ENCODE results near the gene UBAC2. TPM values are rescaled to one million over a fixed set of nuclear protein-coding genes. Genes with fewer than 3 reads are reported as not detected.

Gene UBAC2, protein sequence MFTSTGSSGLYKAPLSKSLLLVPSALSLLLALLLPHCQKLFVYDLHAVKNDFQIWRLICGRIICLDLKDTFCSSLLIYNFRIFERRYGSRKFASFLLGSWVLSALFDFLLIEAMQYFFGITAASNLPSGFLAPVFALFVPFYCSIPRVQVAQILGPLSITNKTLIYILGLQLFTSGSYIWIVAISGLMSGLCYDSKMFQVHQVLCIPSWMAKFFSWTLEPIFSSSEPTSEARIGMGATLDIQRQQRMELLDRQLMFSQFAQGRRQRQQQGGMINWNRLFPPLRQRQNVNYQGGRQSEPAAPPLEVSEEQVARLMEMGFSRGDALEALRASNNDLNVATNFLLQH
- 76.7 and 115 TPM in 2 replicates for total RNA-seq (2014; rRNA removed; shearing (Covaris generic); ENCODE audit: low replicate concordance)

DNA sequence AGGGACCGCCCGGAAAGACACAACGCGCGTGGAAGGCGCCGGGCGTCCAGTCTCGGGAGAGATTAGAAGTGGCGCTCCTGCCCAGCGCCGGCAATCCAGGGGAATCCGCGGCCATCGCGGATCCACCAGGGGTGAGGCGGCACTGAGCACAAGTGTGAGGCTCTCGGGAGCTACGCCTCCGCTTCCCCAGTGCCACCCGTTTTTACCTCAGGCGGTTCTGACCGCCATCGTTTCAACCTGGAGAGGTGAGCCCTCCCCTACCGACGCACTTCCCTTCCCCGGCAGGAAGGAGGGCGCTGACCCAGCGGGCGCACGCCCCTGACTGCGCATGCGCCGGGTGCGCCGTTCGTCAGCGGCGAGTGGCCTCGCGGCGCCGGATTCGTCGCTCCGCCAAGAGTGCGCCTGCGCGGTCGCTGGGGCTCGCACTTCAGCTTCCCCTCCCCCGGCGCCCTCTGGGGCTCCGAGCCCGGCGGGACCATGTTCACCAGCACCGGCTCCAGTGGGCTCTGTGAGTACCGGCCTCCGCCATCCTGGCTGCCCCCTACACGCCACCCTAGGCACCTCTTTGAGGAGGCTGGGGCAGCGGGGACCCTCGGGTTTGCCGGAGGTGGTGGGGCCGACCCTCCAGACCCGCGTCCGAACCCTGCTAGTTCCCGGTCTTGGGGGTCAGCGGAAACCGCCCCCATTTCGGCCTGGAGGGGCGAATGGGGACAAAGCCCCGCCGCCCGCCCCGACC, at the start of gene UBAC2:
UBAC2 (plus strand) TSS at position 423 of the 736 bp plus-strand sequence; CDS start at position 478, 55 bp downstream.
- DNase-seq (ENCODE audit: low read depth), result peak; percentile 92
- in situ Hi-C loops (cut with HindIII; ENCODE audit: low pct_unique_long_range_greater_than_20kb, low sequenced_read_pairs), result no loop called here

DNA sequence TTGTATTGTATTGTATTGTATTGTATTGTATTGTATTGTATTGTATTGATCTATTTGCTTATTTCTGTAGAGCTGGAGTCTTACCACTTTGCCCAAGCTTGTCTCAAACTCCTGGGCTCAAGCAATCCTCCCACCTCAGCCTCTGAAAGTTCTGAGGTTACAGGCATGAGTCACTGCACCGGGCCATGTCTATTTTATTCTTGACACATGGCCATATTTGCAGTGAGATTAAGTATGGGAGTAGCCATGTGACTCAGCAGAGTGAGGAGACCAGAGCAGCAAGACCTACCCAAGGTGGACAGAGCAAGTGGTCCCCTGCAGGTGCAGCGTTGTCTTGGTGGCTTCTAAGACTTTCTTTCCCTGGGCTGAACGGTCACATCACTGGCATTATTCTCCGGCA, 49.1 kb upstream of the UBAC2 start:
- in situ Hi-C loops (cut with HindIII; ENCODE audit: low pct_unique_long_range_greater_than_20kb, low sequenced_read_pairs), result no loop called here
- peak; percentile 28 for DNase-seq (ENCODE audit: low read depth)

DNA sequence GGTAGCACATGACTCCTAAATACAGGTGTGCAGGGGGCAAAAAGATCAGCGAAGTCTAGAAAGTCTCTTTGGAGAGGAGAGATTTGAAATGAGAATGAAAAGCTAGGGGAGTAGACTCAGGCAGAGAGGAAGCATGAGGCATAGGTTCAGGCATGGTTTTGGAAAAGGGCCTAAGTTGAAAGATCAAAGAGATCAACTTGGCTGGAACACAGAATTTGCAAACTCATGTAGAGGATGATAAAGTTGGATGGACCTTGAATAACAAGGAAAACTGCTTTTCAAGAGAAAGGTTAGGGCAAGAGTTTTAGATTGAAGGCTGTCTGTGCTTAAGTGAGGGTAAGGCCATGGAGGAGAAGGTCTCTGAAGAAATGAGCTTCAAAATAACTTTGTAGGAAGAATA, 47.4 kb upstream of the UBAC2 start:
- in situ Hi-C loops (cut with HindIII; ENCODE audit: low pct_unique_long_range_greater_than_20kb, low sequenced_read_pairs), result no loop called here
- DNase-seq (ENCODE audit: low read depth), result no peak

DNA sequence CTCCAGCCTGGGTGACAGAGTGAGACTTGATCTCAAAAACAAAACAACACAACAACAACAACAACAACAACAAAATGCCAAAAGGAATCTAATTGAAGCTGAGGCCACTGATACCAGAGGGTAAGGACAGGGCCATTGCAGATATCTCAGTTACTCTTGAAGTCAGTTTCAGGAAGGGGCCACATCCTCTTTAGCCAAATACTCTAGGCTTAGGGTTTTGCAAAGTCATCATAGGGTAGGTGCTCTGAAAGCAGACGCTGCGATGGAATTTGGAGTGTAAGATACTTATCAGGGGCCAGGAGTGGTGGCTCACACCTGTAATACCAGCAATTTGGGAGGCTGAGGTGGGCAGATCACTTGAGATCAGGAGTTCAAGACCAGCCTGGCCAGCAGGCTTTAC, 46.6 kb upstream of the UBAC2 start:
- in situ Hi-C loops (cut with HindIII; ENCODE audit: low pct_unique_long_range_greater_than_20kb, low sequenced_read_pairs), result no loop called here
- DNase-seq (ENCODE audit: low read depth), result no peak

DNA sequence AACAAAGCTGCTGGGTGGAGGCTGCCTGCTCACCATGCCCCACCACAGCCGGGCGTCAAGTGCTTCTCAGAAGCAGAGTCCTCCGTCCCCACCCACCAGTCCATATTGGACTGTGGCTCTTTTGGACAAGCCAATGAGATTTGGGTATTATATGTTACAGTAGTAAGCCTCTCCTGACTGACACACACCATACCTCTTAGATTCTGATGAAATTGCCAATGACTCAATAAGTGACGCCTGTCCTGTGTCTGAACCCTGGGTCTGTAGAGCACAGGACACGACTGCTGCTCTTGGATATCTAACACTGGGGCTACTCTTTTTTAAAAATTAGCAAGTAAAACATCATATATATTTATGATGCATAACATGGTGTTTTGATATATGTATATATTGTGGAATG, 44.8 kb upstream of the UBAC2 start:
- in situ Hi-C loops (cut with HindIII; ENCODE audit: low pct_unique_long_range_greater_than_20kb, low sequenced_read_pairs), result no loop called here
- no peak for DNase-seq (ENCODE audit: low read depth)

DNA sequence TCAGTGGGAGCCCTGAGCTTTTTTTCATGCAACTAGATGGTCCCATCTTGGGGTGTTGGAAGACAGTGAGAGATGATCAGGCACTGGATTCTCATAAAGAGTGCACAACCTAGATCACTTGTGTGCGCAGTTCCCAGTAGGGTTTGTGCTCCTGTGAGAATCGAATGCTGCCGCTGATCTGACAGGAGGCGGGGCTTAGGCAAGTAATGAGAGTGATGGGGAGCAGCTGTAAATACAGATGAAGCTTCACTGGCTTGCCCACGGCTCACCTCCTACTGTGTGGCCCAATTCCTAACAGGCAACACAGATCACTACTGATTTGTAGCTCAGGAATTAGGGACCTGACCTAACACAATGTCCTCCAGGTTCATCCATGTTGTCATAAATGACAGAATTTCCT, 43.6 kb upstream of the UBAC2 start:
- in situ Hi-C loops (cut with HindIII; ENCODE audit: low pct_unique_long_range_greater_than_20kb, low sequenced_read_pairs), result no loop called here
- DNase-seq (ENCODE audit: low read depth), result no peak

DNA sequence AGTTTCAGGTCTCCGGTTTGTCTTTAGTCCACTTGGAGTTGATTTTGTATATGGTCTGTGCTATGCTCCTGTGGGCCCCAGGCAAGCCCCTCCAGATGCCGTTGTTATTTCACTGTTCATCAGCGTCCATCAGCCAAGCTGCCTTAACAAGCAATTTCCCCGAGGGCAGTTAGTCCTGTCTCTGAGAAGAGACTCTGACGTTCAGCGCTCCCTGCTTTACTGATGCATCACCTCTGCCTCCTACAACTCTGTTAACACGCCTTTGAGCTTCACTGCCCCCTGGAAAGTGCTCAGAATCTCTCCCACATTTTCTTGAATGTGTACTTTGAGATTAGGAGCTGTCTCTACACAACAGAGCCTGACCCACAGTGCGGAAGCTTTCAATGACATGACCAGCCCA, 41.8 kb upstream of the UBAC2 start:
- in situ Hi-C loops (cut with HindIII; ENCODE audit: low pct_unique_long_range_greater_than_20kb, low sequenced_read_pairs), result no loop called here
- DNase-seq (ENCODE audit: low read depth), result no peak

DNA sequence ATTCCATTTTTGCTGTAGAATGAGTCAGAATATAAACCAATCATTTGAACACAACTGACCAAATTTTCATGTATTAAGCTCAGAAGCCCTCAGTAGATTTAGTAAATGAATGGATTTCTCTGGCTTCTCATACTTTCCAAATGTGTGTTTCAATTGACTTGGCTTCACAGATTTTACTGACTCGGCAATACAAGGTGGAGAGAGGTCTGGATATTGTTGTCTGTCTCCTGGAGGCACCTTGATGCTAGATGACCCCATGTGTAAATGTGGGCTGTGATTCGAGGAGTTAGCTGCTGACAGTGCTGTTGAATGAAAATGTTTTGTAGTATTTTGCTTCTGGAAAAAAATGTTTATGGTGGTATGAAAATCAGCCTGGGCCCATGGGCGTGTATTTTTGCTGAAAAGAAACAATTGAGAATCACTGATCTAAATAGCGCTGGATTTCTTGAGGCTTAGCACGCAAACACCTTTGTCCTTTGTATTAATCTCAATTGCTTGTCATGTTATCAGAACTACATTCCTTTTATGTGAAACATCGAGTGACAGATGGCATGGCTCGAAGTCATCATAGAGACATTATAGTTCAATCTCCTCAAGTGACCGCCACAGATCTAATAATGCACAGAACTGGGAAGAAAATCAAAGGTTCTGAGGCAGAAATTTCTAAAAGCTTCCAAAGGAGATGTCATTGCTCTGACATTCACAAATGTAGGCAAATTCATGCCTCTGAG, 41.2 kb upstream of the UBAC2 start:
- no peak for DNase-seq (ENCODE audit: low read depth)
- in situ Hi-C loops (cut with HindIII; ENCODE audit: low pct_unique_long_range_greater_than_20kb, low sequenced_read_pairs), result no loop called here

DNA sequence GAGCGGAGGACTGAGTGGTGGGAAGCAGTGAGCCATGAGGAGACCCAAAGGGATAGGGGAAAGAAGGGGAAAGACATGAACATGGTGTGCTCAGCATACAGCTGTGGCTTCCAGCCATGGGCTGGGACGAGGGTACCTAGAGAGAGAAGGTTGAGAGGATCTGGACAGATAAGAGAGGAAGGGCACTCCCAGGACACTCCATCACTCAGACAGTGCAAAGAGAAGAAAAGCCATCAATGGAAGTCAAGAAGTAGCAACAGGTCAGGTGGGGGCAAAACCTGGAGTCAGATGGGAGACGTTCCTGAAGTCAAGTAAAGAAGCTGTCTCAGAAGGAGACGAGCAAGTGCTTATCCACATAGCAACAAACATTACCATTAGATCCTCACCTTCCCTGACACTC, 40.2 kb upstream of the UBAC2 start:
- no peak for DNase-seq (ENCODE audit: low read depth)
- in situ Hi-C loops (cut with HindIII; ENCODE audit: low pct_unique_long_range_greater_than_20kb, low sequenced_read_pairs), result no loop called here

DNA sequence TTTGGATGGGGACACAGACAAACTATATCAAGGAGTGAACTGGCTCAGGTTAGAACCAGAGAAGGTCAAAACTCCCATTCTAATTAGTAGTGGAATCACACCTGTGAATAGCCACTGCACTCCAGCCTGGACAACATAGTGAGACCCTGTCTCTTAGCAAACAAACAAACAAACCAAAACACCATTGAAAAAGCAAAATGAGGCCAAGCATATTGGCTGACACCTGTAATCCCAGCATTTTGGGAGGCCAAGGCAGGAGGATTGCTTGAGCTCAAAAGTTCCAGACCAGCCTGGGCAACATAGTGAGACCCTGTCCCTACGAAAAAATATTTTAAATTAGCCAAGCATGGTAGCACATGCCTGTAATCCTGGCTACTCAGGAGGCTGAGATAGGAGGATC, 39.1 kb upstream of the UBAC2 start:
- no peak for DNase-seq (ENCODE audit: low read depth)
- in situ Hi-C loops (cut with HindIII; ENCODE audit: low pct_unique_long_range_greater_than_20kb, low sequenced_read_pairs), result no loop called here

DNA sequence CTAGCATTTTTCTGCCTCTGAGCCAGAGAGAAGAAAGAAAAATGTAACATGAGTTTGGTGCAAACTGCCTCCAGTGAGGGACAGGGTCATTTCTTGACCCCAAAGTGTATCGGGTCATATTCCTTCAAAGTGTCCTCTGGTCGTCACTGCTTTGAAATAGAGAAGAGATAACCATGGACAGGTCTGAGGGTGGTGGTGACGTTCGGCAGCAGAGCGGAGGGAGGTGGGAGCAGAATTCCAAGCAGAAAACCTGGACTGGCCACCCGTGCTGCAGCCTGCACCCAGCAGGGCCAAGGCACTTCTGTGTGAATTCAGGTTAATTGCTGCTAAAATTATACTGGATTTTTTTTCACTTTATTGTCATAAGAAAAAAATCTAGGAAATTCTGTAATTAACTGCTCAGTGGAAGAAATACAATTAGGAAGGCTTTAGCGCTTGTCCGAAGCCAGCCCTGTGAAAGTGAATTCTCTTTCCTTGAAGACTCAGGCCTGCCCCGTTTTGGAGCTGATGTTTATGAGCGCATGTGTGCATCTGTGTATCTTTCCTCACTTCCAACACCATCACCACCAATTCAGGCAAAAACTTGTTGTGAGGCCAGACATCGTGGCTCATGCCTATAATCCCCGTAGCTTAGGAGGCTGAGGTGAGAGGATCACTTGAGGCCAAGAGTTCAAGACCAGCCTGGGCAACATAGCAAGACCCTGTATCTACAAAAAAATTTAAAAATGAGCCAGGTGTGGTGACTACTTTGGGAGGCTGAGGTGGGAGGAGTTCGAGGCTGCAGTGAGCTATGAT, 37.9 kb upstream of the UBAC2 start:
- DNase-seq (ENCODE audit: low read depth), result no peak
- in situ Hi-C loops (cut with HindIII; ENCODE audit: low pct_unique_long_range_greater_than_20kb, low sequenced_read_pairs), result no loop called here

DNA sequence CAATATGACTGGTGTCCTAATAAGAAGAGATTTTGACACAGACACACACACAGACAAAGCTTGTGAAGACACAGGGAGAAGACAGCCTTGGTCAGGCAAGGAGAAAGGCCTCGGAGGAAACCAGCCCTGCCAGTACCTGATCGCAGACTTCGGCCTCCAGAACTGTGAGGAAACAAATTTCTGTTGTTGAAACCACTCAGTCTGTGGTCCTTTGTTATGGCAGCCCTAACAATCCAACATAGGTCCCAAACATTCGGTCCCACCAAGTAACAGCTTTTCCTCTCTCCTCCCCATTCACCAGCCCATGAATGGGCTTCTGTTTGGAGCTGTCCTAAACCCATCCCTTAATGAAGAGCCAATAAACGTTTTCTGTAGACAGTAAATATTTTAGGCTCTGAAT, 36.4 kb upstream of the UBAC2 start:
- in situ Hi-C loops (cut with HindIII; ENCODE audit: low pct_unique_long_range_greater_than_20kb, low sequenced_read_pairs), result no loop called here

DNA sequence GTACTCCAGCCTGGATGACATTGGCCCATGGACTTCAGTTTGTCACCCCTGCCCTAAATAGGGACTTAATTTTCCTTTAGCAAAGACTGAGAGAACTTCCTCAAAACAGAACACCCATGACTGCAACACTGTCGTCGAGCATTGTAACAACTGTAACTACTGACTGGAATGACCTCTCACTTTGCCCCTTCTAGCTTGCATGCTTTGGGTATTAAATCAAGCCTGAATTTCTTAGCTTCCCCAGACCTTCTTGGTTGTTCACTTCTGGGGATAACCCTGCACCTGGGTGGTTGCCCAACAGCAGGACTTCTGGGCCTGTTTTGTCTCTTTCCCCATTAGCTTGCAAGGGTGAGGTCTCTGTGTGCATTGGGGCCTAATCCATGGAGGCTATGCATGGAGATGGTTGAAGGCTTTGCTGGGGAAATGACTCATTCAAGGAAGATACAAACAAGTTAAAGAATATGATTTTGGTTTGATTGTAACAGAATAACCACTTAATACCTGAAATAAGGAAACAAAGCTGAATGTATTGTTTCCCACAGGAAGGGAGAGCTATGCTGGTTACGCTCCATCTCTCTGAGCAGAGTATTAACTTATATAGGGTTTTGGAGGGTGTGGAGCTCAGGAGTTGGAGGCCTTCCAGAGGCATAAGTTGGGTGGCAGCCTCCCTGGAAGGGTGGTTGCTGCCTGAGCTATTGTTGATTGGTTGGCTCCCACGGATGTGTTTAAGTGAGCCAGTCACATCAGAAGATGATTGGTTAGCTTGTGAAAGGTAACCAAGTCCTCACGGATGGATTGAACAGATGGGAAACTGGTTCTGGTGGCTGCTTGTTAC, 34.7 kb upstream of the UBAC2 start:
- in situ Hi-C loops (cut with HindIII; ENCODE audit: low pct_unique_long_range_greater_than_20kb, low sequenced_read_pairs), result no loop called here
- no peak for DNase-seq (ENCODE audit: low read depth)

More for the DNA sequence above, 36.4 kb upstream of the UBAC2 start:
- no peak for DNase-seq (ENCODE audit: low read depth)

DNA sequence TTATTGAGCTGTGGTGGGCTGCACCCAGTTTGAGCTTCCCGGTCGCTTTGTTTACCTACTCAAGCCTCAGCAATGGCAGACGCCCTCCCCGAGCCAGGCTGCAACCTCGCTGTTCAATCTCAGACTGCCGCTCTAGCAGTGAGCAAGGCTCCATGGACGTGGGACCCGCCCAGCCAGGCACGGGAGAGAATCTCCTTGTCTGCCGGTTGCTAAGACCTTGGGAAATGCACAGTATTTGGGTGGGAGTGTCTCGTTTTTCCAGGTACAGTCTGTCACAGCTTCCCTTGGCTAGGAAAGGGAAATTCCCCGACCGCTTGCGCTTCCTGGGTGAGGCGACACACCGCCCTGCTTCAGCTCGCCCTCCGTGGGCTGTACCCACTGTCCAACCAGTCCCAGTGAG, 27.7 kb upstream of the UBAC2 start:
- in situ Hi-C loops (cut with HindIII; ENCODE audit: low pct_unique_long_range_greater_than_20kb, low sequenced_read_pairs), result no loop called here
- DNase-seq (ENCODE audit: low read depth), result no peak

DNA sequence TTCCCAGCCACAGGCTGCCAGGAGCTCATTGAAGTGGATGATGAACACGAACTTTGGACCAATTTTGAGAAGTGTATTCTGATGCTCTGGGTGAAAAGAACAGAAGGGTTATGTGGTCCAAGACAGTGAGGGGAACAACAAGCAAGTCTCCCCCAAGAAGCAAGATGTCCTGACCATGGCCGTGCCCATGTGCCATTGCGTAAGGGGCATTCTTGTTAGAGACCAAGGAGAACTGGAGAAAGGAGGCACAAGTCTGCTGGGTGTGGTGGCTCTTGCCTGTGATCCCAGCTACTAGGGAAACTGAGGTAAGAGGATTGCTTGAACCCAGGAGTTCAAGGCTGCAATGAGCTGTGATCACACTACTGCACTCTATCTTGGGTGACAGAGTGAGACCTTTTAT, 27.0 kb upstream of the UBAC2 start:
- DNase-seq (ENCODE audit: low read depth), result no peak
- in situ Hi-C loops (cut with HindIII; ENCODE audit: low pct_unique_long_range_greater_than_20kb, low sequenced_read_pairs), result no loop called here

DNA sequence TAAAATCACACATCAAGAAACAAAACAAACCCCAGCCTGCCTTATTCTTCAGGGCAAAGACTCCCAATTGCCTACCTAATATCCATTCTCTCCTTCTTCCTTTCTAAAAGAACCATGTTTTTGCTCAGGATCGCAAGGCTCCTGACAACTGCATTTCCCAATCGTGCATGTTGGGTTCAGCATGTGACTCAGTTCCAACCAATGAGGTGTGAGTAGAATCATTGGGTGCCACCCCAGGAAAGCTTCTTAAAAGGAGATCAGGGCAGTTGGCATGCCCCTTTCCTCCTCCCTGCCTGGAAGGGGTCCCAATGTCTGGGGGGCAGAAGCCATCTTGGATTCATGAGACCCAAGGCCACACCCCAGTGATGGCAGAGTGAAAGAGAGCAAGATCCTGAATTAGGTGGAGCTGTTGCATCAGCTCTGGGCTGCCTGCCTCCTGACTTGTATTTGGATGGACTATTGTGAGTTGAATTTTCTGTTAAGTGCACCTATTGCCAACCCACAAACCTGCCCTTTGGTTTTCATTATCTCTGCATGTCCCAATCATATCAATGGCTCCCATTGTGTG, 26.0 kb upstream of the UBAC2 start:
- in situ Hi-C loops (cut with HindIII; ENCODE audit: low pct_unique_long_range_greater_than_20kb, low sequenced_read_pairs), result no loop called here
- DNase-seq (ENCODE audit: low read depth), result no peak
